ENCODE measurements around the gene DCAF5.

- no peak for TF ChIP-seq POLR2A (IDR thresholded peaks at IDR 0.05; ENCODE audit: control extremely low read depth in 1 of 2, low read depth in 2 of 2, low read length in 2 of 2)
- TF ChIP-seq RNF2 (IDR thresholded peaks at IDR 0.05; ENCODE audit: borderline replicate concordance, low read depth, low read length, missing control alignments, poor library complexity, severe bottlenecking), result no peak
- no peak for TF ChIP-seq CTCF (IDR thresholded peaks at IDR 0.05; ENCODE audit: control extremely low read depth in 1 of 3, insufficient read depth in 1 of 3, low read depth in 1 of 3, low read length in 3 of 3)
- TF ChIP-seq GTF2F1 (IDR thresholded peaks at IDR 0.05; ENCODE audit: borderline replicate concordance, low read depth, low read length), result no peak
- TF ChIP-seq RXRA (IDR thresholded peaks at IDR 0.05; ENCODE audit: insufficient read depth, low read depth, low read length), result no peak
- no peak for TF ChIP-seq ASH2L (IDR thresholded peaks at IDR 0.05; ENCODE audit: low read length)
- TF ChIP-seq SP1 (IDR thresholded peaks at IDR 0.05; ENCODE audit: low read depth, low read length), result no peak
- TF ChIP-seq POLR2AphosphoS5 (IDR thresholded peaks at IDR 0.05; ENCODE audit: low read depth, low read length), result no peak
- no peak for TF ChIP-seq JUN (IDR thresholded peaks at IDR 0.05; ENCODE audit: low read depth, low read length)
- TF ChIP-seq CHD2 (IDR thresholded peaks at IDR 0.05; ENCODE audit: low read length), result no peak
- no peak for TF ChIP-seq PHF8 (conservative IDR thresholded peaks at IDR 0.05; ENCODE audit: low read depth, low read length)
- TF ChIP-seq EP300 (IDR thresholded peaks at IDR 0.05; ENCODE audit: borderline replicate concordance in 1 of 2, low read depth in 2 of 2, low read length in 2 of 2), result no peak
- no peak for TF ChIP-seq SUZ12 (IDR thresholded peaks at IDR 0.05; ENCODE audit: low read length)
Observed at GRCh38 chr14:69096781-69097475, 56.0 kb downstream of the DCAF5 start.
